GM12864 (cell line): Measurements from ENCODE around the gene TRPM5.

Experiments used
- DNase-seq: peaks from one replicate; pipeline ENCODE4 v3.0.0-alpha.2; 2011; ENCODE audit warnings: low read depth
- H3K4me3 ChIP-seq: 2 replicates; pipeline ENCODE4 v1.5.1; 2011; ENCODE audit warnings: mild to moderate bottlenecking, low read depth, low read length, control low read depth
- CTCF ChIP-seq: IDR thresholded peaks from 2 replicates; pipeline ENCODE4 v1.5.1; 2011; ENCODE audit warnings: low read depth, mild to moderate bottlenecking, moderate library complexity, low read length, control low read depth, inconsistent platforms; ENCODE audit errors: missing control alignments

TRPM5 gene

DNA sequence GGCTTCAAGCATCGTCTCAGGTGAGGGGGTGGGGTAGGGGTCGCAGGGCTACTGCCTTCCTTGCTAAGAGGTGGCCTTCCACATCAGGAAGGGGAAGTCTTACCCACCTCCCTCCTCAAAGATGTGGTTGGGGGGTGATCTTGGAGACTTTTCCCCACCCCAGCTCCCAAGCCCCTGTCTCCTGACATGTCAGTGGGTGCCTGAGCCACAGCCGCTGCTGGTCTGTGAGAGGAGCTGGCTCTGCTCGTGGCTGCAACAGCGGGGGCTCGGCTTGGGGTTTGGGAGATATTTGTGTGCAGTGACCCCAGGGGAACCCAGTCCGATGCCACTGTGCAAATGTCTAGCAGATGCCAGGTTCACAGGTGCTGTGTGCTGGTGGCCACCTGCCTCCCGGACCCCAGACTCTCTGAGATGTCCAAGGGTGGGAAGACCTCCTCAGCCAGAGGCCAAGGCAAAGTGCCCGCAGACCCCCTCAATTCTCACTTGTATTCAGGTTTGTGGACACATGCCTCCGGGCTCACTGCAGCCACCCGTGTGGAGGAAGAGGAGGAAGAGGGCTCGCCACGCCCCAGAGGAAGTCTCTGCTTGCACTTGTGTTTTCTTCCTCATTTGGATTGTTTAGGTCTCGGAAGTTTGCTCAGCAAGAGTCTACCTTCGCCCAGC lies 2.4 kb upstream of the TRPM5 start:
- TF ChIP-seq CTCF, result no peak
- no peak for DNase-seq
- no peak overlapping the region for H3K4me3 ChIP-seq

GRCh38 chr11:2445746-2446551 lies 1.6 kb upstream of the TRPM5 start:
- TF ChIP-seq CTCF, result no peak
- DNase-seq, result no peak
- H3K4me3 ChIP-seq, result no peak overlapping the region

GRCh38 chr11:2444821-2445745 lies 769 bp upstream of the TRPM5 start, which contains the start of gene KCNQ1:
KCNQ1 (plus strand) TSS chr11:2445008; CDS start chr11:2445099, 91 bp downstream.
- no peak for DNase-seq
- H3K4me3 ChIP-seq, result no peak within 1 kb of the TSS; the same call in 1 of the 2 replicates
- no peak for TF ChIP-seq CTCF

DNA sequence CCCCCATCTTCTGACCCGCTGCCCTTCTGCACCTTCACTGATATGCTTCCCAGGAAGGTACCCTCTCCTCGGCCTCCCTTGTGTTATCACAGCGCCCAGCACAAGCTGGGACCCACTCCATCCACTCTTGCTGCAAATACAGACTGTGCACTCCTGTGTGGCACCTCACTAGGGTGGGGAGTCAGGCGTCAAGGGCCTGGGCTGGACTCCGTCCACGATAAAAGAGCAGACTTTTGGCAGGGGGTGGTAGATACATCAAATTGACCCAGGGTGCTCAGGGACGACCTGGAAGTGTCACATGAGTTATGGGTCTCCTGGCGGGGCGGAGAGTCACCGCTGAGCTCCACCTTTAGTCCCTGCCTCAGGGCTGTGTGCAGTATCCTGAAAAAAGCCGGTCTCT lies 908 bp downstream of the TRPM5 start:
- DNase-seq, result no peak
- TF ChIP-seq CTCF, result no peak
- H3K4me3 ChIP-seq, result no peak overlapping the region

GRCh38 chr11:2442589-2442988 lies 1.7 kb downstream of the TRPM5 start:
- TF ChIP-seq CTCF, result no peak
- no peak for DNase-seq
- H3K4me3 ChIP-seq, result no peak overlapping the region

DNA sequence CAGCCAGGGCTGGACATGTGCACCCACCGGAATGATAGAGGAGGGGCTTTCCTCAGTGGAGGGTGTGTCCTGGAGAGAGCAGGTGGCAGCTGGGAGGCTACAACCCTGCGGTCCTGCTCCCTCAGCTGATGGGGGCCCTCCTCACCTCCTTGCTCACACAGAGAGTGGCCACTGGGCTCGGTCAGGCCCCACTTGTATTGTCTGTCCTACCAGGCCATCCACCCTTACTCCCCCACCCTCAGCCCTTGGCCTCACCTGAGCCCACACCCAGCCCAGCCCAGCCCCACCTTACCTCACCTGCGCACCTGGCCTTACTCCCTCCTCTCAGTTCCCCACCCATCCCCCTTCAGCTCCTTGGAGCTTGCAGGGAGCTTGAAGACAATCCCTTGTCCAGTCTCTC lies 3.1 kb downstream of the TRPM5 start:
- H3K4me3 ChIP-seq, result no peak overlapping the region
- no peak for DNase-seq
- TF ChIP-seq CTCF, result no peak
